Body of pancreas (tissue), 4 donors: Measurements from ENCODE around the gene CFAP58. TPM values are rescaled to one million over a fixed set of nuclear protein-coding genes. Genes with fewer than 3 reads are reported as not detected.

Source experiments
- ATAC-seq: fragments of 150-250 bp; one replicate; pipeline ENCODE4 v1.9.1; 2016
- DNase-seq, 4 donors: peaks; one replicate each; pipeline ENCODE4 v3.0.0-alpha.2; 2019
- H3K27ac ChIP-seq, 4 donors: fragments of 200-600 bp; sonication (generic); 1 replicate in 3 of 4; 2 replicates in 1 of 4; pipeline versions ENCODE4 v1.5.1 to v1.6.1; 2016 to 2019; ENCODE audit warnings: mild to moderate bottlenecking in 1 of 4, mixed read lengths in 1 of 4, moderate library complexity in 1 of 4
- H3K27me3 ChIP-seq, 2 donors: fragments of 200-600 bp; sonication (generic); one replicate each; pipeline ENCODE4 v1.6.0; 2016; ENCODE audit warnings: mild to moderate bottlenecking in 1 of 2
- H3K36me3 ChIP-seq, 2 donors: fragments of 200-600 bp; sonication (generic); replicated peaks in 1 of 2; 2 replicates each; pipeline ENCODE4 v1.5.1; 2016; ENCODE audit warnings: low read depth in 2 of 2; ENCODE audit not compliant: insufficient read depth in 1 of 2
- H3K4me1 ChIP-seq: fragments of 200-600 bp; sonication (generic); one replicate; pipeline ENCODE4 v1.6.0; 2016
- H3K4me3 ChIP-seq, 2 donors: fragments of 200-600 bp; sonication (generic); 1 replicate in 1 of 2; 2 replicates in 1 of 2; pipeline ENCODE4 v1.5.1; 2016 to 2019
- H3K9me3 ChIP-seq, 3 donors: fragments of 200-600 bp; sonication (generic); 1 replicate in 2 of 3; 2 replicates in 1 of 3; pipeline ENCODE4 v1.5.1; 2016
- POLR2A ChIP-seq, 3 donors: fragments of 450-650 bp; IDR thresholded peaks; one replicate each; pipeline ENCODE4 v1.6.1; 2016; ENCODE audit warnings: antibody characterized with exemption in 3 of 3, mild to moderate bottlenecking in 2 of 3
- WGBS, 2 donors: methylation state at CpG; one replicate each; pipeline ENCODE4 v1.1.5; 2017; 5-methylcytosine and 5-hydroxymethylcytosine counted together
- intact Hi-C: fragments of 100-400 bp; cut with DNase I; formaldehyde crosslinking; loops from one replicate; pipeline ENCODE4 v1.15.1; 2023
- total RNA-seq, 2 donors: library from RNA; depleted of rRNA; stranded (reverse); fragments of >200 nt; gene quantifications; one replicate each; pipeline ENCODE4 v1.1.0, GENCODE V29; 2016
- TF ChIP-seq, protein P1 (sequence below), 7 experiments: fragments of 450-650 bp in 4 of 7; fragments of 200-600 bp in 3 of 7; sonication (generic) in 3 of 7; IDR thresholded peaks; one replicate each; pipeline ENCODE4 v1.5.1; 2016 to 2019; ENCODE audit warnings: antibody characterized with exemption in 7 of 7

The CFAP58 gene
- total RNA-seq, 2 donors from 2014 or later: 0.26 TPM; not detected in 1

DNA sequence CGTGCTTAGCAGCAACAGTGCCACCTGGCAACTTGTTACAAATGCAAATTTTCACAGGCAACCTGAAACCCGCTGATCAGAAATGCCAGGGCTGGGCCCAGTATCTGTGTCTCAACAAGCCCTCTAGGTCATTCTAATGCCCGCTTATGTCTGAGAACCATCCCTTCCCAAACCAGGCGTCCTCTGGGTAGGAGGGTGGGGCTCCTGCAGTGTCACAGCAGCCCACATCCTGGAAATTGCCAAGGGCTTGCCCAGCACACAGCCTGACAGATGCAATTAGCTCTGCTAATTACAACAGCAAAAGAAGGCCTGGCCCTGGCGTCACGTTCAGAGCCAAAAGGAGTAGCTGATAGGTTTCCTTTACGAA lies 31.2 kb upstream of the CFAP58 start:
- Histone ChIP-seq H3K4me3 (no peak overlapping the region), H3K27ac (no peak overlapping the region), H3K4me1 (peaks cover 33% of the 10 kb centered on the region), H3K9me3 (no peaks in the 10 kb centered on the region), H3K36me3 (no peaks in the 10 kb centered on the region), H3K27me3 (no peaks in the 10 kb centered on the region)
- no peak for TF ChIP-seq POLR2A (IDR thresholded peaks at IDR 0.05)
- TF ChIP-seq, protein P1, sequence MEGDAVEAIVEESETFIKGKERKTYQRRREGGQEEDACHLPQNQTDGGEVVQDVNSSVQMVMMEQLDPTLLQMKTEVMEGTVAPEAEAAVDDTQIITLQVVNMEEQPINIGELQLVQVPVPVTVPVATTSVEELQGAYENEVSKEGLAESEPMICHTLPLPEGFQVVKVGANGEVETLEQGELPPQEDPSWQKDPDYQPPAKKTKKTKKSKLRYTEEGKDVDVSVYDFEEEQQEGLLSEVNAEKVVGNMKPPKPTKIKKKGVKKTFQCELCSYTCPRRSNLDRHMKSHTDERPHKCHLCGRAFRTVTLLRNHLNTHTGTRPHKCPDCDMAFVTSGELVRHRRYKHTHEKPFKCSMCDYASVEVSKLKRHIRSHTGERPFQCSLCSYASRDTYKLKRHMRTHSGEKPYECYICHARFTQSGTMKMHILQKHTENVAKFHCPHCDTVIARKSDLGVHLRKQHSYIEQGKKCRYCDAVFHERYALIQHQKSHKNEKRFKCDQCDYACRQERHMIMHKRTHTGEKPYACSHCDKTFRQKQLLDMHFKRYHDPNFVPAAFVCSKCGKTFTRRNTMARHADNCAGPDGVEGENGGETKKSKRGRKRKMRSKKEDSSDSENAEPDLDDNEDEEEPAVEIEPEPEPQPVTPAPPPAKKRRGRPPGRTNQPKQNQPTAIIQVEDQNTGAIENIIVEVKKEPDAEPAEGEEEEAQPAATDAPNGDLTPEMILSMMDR (IDR thresholded peaks at IDR 0.05): no peak
- intact Hi-C loops: no loop called here
- 40 to 62% methylated on average over 6 to 7 of the region's 7 CpGs for WGBS, 2 donors
- ATAC-seq: no peak
- peak in 1 of 4 donors; percentile 63 for DNase-seq

DNA sequence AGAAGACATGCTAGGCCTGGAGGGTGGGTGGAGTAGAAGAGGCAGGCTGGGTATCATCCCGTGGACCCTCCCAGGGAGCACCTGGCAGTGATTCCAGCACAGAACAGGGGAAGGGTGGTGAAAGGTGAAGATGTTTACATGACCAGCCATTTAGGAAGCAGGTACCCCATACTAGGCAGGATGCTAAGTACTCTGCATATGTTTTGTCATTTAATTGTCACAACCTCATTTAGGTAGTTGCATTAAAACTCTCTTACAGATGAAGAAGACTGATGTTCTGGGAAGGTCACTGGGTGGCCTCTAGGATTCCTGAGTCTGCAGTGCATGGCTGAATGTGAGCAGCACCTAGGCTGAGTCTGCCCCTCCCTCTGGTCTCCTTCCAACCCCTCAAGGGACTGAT lies 30.5 kb upstream of the CFAP58 start:
- H3K27me3 ChIP-seq: no peaks in the 10 kb centered on the region
- TF ChIP-seq, protein P1 (IDR thresholded peaks at IDR 0.05): no peak
- TF ChIP-seq POLR2A (IDR thresholded peaks at IDR 0.05): no peak
- H3K36me3 ChIP-seq: no peaks in the 10 kb centered on the region
- intact Hi-C loops: no loop called here
- ATAC-seq (no peak), DNase-seq (no peak)
- H3K27ac ChIP-seq: no peak overlapping the region
- H3K4me1 ChIP-seq: peaks cover 40% of the 10 kb centered on the region
- no peaks in the 10 kb centered on the region for H3K9me3 ChIP-seq
- 88 to 91% methylated on average over 1 of the region's 1 CpG for WGBS, 2 donors
- no peak overlapping the region for H3K4me3 ChIP-seq

DNA sequence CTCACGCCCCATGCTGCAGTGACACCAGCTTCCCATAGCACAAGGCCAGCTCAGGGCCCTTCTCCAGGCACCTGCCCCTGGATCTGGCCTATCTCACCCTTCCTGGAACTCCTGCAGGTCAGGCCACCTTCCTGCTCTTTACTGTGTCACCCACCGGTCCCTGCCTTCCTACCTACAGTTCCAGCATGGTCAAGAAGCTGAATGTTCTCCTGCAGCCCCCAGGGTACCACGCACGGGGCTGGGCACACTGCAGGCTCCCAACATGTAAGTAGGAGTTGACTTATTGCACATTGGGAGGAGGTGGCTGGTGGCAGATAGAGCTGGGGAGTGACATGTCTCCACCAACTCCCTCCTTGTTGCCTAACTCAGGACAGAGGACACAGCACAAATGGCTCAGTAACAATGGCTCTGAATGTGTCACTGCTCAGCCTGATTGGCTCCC lies 29.9 kb upstream of the CFAP58 start:
- peaks cover 46% of the 10 kb centered on the region for H3K4me1 ChIP-seq
- intact Hi-C loops: no loop called here
- no peaks in the 10 kb centered on the region for H3K9me3 ChIP-seq
- TF ChIP-seq POLR2A (IDR thresholded peaks at IDR 0.05): no peak
- TF ChIP-seq, protein P1 (IDR thresholded peaks at IDR 0.05): no peak
- peak in 1 of 4 donors; percentile 7 for DNase-seq
- 70 to 90% methylated on average over 2 to 4 of the region's 4 CpGs for WGBS, 2 donors
- no peak for ATAC-seq
- no peaks in the 10 kb centered on the region for H3K36me3 ChIP-seq
- H3K27ac ChIP-seq: no peak overlapping the region
- H3K4me3 ChIP-seq: no peak overlapping the region
- no peaks in the 10 kb centered on the region for H3K27me3 ChIP-seq

DNA sequence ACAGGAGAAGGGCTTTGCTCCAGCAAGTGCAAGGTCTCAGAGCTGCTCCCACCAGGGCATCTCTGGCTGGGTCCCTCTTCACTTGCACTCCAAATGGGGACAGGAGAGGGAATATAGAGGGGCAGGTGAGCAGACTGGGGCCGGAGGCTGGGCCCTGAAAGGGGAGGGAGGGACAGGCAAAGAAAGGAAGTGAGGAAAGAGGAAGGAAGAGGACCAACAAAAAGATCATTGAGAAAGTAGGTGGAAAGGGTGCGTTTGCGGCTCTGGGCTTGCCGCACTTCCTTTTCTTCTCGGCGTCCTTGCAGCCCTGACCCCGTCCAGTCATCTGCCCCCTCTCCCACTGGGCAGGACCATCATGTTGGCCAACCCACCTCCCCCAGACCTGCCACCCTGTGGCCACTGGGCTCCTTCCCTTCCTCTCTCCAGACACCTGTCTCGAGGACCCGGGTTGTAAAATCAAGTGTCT lies 29.4 kb upstream of the CFAP58 start:
- H3K27ac ChIP-seq: peak overlapping the region in 1 of 4 donors; percentile 65
- peak in 1 of 4 donors; percentile 52 for DNase-seq
- 75 to 80% methylated on average over 9 of the region's 9 CpGs for WGBS, 2 donors
- no peaks in the 10 kb centered on the region for H3K9me3 ChIP-seq
- ATAC-seq: no peak
- no peaks in the 10 kb centered on the region for H3K27me3 ChIP-seq
- no peaks in the 10 kb centered on the region for H3K36me3 ChIP-seq
- no peak for TF ChIP-seq POLR2A (IDR thresholded peaks at IDR 0.05)
- TF ChIP-seq, protein P1 (IDR thresholded peaks at IDR 0.05): no peak
- no peak overlapping the region for H3K4me3 ChIP-seq
- H3K4me1 ChIP-seq: peaks cover 43% of the 10 kb centered on the region
- intact Hi-C loops: no loop called here

DNA sequence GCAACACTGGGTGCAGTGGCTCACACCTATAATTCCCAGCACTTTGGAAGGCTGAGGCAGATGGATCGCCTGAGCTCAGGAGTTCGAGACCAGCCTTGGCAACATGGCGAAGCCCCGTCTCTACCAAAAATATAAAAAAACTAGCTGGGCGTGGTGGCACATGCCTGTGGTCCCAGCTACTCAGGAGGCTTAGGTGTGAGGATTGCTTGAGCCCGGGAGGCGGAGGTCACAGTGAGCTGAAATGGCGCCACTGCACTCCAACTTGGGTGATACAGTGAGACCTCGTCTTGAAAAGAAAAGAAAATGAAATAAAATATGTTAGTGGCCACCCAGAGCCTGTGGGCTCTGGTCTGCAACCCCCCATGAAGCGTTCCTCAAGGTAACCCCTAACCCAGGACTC lies 28.7 kb upstream of the CFAP58 start:
- H3K9me3 ChIP-seq: no peaks in the 10 kb centered on the region
- H3K27me3 ChIP-seq: no peaks in the 10 kb centered on the region
- no peak for TF ChIP-seq POLR2A (IDR thresholded peaks at IDR 0.05)
- TF ChIP-seq, protein P1 (IDR thresholded peaks at IDR 0.05): no peak
- intact Hi-C loops: no loop called here
- no peak for ATAC-seq
- H3K27ac ChIP-seq: peak overlapping the region in 2 of 4 donors; percentile 36 to 65
- peaks cover 44% of the 10 kb centered on the region for H3K4me1 ChIP-seq
- DNase-seq: no peak
- H3K4me3 ChIP-seq: no peak overlapping the region
- 84 to 91% methylated on average over 10 of the region's 10 CpGs for WGBS, 2 donors
- no peaks in the 10 kb centered on the region for H3K36me3 ChIP-seq
